Measurements from ENCODE around the gene TMCC3.

Gene TMCC3

DNA sequence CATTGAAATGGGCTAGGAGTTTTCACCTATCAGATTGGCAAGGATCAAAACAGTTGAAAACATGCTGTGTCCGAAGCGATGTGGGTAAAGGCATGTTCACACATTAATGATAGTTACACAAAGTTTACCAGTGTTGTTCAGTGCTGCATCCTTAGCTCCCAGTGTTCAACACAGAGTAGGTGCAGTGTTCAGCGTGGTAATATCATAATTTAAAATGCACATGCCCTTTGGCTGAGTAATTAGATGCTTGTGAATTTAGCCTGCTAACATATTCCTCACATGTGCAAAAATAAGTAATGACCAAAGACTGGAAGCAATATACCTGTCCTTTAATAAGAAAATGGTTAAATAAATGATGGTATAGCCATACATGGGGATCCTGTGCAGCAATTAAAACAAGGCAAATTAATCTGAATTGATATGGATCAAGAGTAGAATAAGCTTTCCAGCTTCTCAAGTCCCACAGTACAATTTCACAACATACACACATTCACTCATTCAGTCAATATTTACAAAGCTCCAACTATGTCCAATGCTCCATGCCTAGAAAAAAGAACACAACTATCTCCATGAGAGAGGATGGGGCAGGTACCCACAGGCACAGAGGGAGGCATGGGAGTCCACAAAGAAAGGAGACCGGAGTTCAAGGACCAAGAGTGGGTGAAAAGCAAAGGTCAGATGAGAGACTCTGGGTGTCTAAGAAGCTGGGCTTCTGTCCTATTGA lies 12.8 kb downstream of the TMCC3 start:
- Histone ChIP-seq H3K4me3 (ENCODE audit: low read depth, low read length) (no peak overlapping the region), H3K9me3 (ENCODE audit: control insufficient read depth, insufficient read depth, low read depth, low read length) (no peaks in the 10 kb centered on the region), H3K4me1 (ENCODE audit: control insufficient read depth, insufficient read depth, low read length) (no peaks in the 10 kb centered on the region), H3K36me3 (ENCODE audit: control insufficient read depth in 2 of 2, insufficient read depth in 1 of 2, low read length in 2 of 2) (no peaks in the 10 kb centered on the region), H3K27ac (ENCODE audit: extremely low read depth, low read depth, low read length) (no peak overlapping the region)
- ChIA-PET POLR2A (interaction anchor here (0.5 kb wide), 1 partner anchor 41 kb away, joined by 4 read pairs; no protein-coding TSS in a partner anchor), CTCF (interaction anchor here (0.8 kb wide), 1 partner anchor 238 kb away, joined by 3 read pairs; no protein-coding TSS in a partner anchor)
- TF ChIP-seq ZNF311 (tag by site-specific recombination; IDR thresholded peaks at IDR 0.05; ENCODE audit: borderline replicate concordance) (no peak), ZEB2 (tag by site-specific recombination; IDR thresholded peaks at IDR 0.05) (no peak), ZBTB10 (tag by site-specific recombination; IDR thresholded peaks at IDR 0.05) (no peak), FEZF1 (tag by site-specific recombination; IDR thresholded peaks at IDR 0.05) (no peak), ZNF280D (tag by site-specific recombination; IDR thresholded peaks at IDR 0.05) (no peak), ZNF146 (tag by site-specific recombination; IDR thresholded peaks at IDR 0.05) (no peak), SP3 (tag by site-specific recombination; IDR thresholded peaks at IDR 0.05) (no peak)

DNA sequence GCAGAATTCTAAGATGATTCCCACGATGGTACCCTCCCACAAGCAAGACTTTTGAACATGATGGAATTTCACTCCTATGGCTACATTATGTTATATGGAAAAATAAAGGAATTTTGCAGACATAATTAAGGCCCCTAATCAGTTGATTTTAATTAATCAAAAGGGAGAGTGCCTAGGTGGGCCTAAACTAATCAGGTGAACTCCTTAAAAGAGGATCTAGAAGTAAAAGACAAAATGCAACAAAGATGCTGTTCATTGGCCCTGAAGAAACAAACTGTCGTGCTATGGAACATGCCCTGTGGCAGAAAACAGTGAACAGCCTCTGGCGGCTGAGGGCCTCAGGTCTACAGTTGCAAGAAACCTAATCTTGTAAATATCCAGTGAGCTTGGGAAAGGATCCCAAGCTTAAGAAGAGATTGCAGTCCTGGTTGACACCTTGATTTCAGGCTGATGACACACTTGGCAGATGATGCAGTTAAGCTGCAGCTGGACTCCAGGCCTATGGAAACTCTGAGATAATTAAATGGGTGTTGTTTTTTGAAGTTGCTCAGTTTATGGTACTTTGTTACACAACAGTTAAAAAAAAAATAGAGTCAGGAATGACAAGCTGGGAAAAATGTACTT lies 13.8 kb downstream of the TMCC3 start:
- Histone ChIP-seq H3K36me3 (ENCODE audit: control insufficient read depth in 2 of 2, insufficient read depth in 1 of 2, low read length in 2 of 2) (no peaks in the 10 kb centered on the region), H3K4me1 (ENCODE audit: control insufficient read depth, insufficient read depth, low read length) (no peaks in the 10 kb centered on the region), H3K27ac (ENCODE audit: extremely low read depth, low read depth, low read length) (no peak overlapping the region), H3K4me3 (ENCODE audit: low read depth, low read length) (no peak overlapping the region), H3K9me3 (ENCODE audit: control insufficient read depth, insufficient read depth, low read depth, low read length) (no peaks in the 10 kb centered on the region)
- CTCF ChIA-PET, result interaction anchor here (0.8 kb wide), 1 partner anchor 239 kb away, joined by 3 read pairs; no protein-coding TSS in a partner anchor
- POLR2A ChIA-PET, result no interaction called here
- TF ChIP-seq ZNF10 (tag by site-specific recombination; IDR thresholded peaks at IDR 0.05) (peak; percentile 95), EGR2 (tag by site-specific recombination; IDR thresholded peaks at IDR 0.05; ENCODE audit: low read depth) (no peak)
- TF ChIP-seq, protein P1, sequence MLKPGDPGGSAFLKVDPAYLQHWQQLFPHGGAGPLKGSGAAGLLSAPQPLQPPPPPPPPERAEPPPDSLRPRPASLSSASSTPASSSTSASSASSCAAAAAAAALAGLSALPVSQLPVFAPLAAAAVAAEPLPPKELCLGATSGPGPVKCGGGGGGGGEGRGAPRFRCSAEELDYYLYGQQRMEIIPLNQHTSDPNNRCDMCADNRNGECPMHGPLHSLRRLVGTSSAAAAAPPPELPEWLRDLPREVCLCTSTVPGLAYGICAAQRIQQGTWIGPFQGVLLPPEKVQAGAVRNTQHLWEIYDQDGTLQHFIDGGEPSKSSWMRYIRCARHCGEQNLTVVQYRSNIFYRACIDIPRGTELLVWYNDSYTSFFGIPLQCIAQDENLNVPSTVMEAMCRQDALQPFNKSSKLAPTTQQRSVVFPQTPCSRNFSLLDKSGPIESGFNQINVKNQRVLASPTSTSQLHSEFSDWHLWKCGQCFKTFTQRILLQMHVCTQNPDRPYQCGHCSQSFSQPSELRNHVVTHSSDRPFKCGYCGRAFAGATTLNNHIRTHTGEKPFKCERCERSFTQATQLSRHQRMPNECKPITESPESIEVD (tag by site-specific recombination; IDR thresholded peaks at IDR 0.05), result peak; percentile 51; the same call in 1 of the 2 replicates

DNA sequence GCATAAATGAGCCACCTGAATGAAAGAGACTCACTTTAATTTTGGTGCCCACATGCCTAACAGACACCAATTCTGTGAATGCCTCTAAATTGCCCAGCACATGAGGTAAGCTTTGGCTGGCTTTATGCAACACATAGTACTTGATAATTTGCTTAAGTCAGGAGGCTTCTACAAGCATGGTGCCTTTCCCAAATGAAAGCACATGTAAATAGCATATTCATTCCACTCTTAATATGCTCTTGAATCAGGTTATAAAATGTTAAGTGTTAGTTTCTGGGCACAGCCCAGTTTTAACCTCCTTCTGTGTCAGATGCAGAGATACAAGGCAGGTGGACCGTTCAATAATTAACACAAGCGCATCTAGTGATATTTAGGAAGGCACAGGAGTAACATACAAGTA lies 15.6 kb downstream of the TMCC3 start:
- ChIA-PET POLR2A (no interaction called here), CTCF (no interaction called here)
- TF ChIP-seq TCF7L2 (IDR thresholded peaks at IDR 0.05; ENCODE audit: borderline replicate concordance, low read depth, low read length) (no peak), ZNF776 (tag by site-specific recombination; IDR thresholded peaks at IDR 0.05; ENCODE audit: borderline replicate concordance) (no peak), ZNF791 (tag by site-specific recombination; IDR thresholded peaks at IDR 0.05) (no peak), ZNF624 (tag by site-specific recombination; IDR thresholded peaks at IDR 0.05) (no peak), GLI2 (tag by site-specific recombination; IDR thresholded peaks at IDR 0.05; ENCODE audit: borderline replicate concordance, low read depth) (no peak)
- TF ChIP-seq, protein P2, sequence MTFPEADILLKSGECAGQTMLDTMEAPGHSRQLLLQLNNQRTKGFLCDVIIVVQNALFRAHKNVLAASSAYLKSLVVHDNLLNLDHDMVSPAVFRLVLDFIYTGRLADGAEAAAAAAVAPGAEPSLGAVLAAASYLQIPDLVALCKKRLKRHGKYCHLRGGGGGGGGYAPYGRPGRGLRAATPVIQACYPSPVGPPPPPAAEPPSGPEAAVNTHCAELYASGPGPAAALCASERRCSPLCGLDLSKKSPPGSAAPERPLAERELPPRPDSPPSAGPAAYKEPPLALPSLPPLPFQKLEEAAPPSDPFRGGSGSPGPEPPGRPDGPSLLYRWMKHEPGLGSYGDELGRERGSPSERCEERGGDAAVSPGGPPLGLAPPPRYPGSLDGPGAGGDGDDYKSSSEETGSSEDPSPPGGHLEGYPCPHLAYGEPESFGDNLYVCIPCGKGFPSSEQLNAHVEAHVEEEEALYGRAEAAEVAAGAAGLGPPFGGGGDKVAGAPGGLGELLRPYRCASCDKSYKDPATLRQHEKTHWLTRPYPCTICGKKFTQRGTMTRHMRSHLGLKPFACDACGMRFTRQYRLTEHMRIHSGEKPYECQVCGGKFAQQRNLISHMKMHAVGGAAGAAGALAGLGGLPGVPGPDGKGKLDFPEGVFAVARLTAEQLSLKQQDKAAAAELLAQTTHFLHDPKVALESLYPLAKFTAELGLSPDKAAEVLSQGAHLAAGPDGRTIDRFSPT (tag by site-specific recombination; IDR thresholded peaks at IDR 0.05), result no peak
- H3K9me3 ChIP-seq (ENCODE audit: control insufficient read depth, insufficient read depth, low read depth, low read length), result no peaks in the 10 kb centered on the region
- H3K4me1 ChIP-seq (ENCODE audit: control insufficient read depth, insufficient read depth, low read length), result no peaks in the 10 kb centered on the region
- H3K4me3 ChIP-seq (ENCODE audit: low read depth, low read length), result no peak overlapping the region
- no peak overlapping the region for H3K27ac ChIP-seq (ENCODE audit: extremely low read depth, low read depth, low read length)
- no peaks in the 10 kb centered on the region for H3K36me3 ChIP-seq (ENCODE audit: control insufficient read depth in 2 of 2, insufficient read depth in 1 of 2, low read length in 2 of 2)
